GM10248 (cell line): ENCODE measurements around the gene RYR1.

Experiments used
- CTCF ChIA-PET: fragments of 300-600 bp; sonication (Branson Sonifier 250); formaldehyde crosslinking; extraction: SDS; loops from one replicate; lab custom pipeline; 2021; ENCODE audit warnings: antibody characterized with exemption; lab: Yijun Ruan, JAX
- POLR2A ChIA-PET: fragments of 350-650 bp; sonication (Branson Sonifier 250); formaldehyde crosslinking; extraction: SDS; loops from one replicate; lab custom pipeline; 2020; ENCODE audit warnings: antibody characterized with exemption; lab: Yijun Ruan, JAX
- DNase-seq: peaks from one replicate; pipeline ENCODE4 v3.0.0; 2012; ENCODE audit errors: extremely low spot score
- CTCF ChIP-seq: IDR thresholded peaks from 2 replicates; pipeline ENCODE4 v1.5.1; 2012; ENCODE audit warnings: mild to moderate bottlenecking, low read depth; ENCODE audit errors: extremely low read depth, missing control alignments, control extremely low read depth

The RYR1 gene

GRCh38 chr19:38561053-38561606 is 127.6 kb downstream of the RYR1 start:
- ChIA-PET CTCF (no interaction called here), POLR2A (no interaction called here)
- no peak for TF ChIP-seq CTCF
- no peak for DNase-seq

- no peak for TF ChIP-seq CTCF
- POLR2A ChIA-PET, result no interaction called here
- no peak for DNase-seq
- CTCF ChIA-PET, result no interaction called here
Observed at GRCh38 chr19:38561658-38562057, 128.2 kb downstream of the RYR1 start.

GRCh38 chr19:38562096-38562495 is 128.6 kb downstream of the RYR1 start:
- ChIA-PET CTCF (no interaction called here), POLR2A (no interaction called here)
- no peak for TF ChIP-seq CTCF
- DNase-seq, result no peak

- ChIA-PET POLR2A (no interaction called here), CTCF (interaction anchor here (1.1 kb wide), 1 partner anchor 20 kb away, joined by 3 read pairs; no protein-coding TSS in a partner anchor)
- DNase-seq, result no peak
- TF ChIP-seq CTCF, result no peak
Observed at GRCh38 chr19:38563475-38563874, 130.0 kb downstream of the RYR1 start.

- ChIA-PET CTCF (no interaction called here), POLR2A (interaction anchor here (0.5 kb wide), 1 partner anchor 34 kb away, joined by 10 read pairs; no protein-coding TSS in a partner anchor)
- no peak for DNase-seq
- TF ChIP-seq CTCF, result no peak
Observed at GRCh38 chr19:38564981-38565690, 131.6 kb downstream of the RYR1 start.

- no peak for DNase-seq
- ChIA-PET CTCF (no interaction called here), POLR2A (no interaction called here)
- TF ChIP-seq CTCF, result no peak
Observed at GRCh38 chr19:38565691-38566105, 132.2 kb downstream of the RYR1 start.
